Measurements from ENCODE around the gene TTC8. TPM values are rescaled to one million over a fixed set of nuclear protein-coding genes. Genes with fewer than 3 reads are reported as not detected.
A peak's percentile ranks its signal among the peaks of the same experiment; 100 is the strongest.
"Not testable (repeated sequence)": the region's sequence is repeated elsewhere in the genome, so short reads cannot be mapped to it uniquely, and the experiment has no call there.

TTC8 gene
- polyA plus RNA-seq (2013, experiment 1 of 2; ENCODE audit: insufficient read length): 11.0 TPM
- 12.0 TPM for polyA plus RNA-seq (2013, experiment 2 of 2; ENCODE audit: insufficient read length)

DNA sequence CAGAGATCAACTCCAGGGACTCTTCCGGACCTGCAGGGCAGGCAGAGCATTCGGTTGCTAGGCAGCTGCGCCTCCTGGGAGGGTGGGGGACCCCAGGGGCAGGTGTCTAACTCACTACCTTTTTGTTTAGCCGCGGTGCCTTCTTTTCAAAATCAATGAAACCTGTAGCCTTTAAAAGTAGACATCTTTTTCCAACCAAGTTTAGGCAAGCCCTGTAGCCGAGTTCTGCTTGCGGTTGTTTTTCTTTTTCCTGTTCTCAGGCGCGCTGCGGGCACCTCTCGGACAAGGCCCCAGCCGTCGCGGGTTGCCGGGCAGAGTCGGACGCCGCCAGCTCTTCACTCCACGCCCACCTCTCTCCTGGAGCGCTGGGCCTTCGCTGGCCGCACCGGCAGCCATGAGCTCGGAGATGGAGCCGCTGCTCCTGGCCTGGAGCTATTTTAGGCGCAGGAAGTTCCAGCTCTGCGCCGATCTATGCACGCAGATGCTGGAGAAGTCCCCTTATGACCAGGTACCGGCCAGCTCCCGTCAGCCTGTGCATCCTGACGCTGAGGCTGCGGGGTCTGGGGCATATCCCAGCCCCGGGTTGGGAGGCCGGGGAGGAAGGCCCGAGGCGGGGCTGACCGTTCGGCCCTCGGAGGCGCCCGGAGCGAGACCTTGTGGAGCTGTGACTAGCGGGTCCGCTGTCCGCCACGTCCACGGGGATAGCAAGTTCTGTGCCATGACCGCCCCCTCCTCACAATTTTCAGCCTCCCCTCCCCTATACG is at the start of gene TTC8:
TSS of gene TTC8 (plus strand) at position 338 of the 764 bp plus-strand sequence. CDS start at position 395, 57 bp downstream.
- peak; percentile 87 for DNase-seq

GRCh38 chr14:88775532-88775931 is 48.9 kb upstream of the TTC8 start:
- DNase-seq: no peak

DNA sequence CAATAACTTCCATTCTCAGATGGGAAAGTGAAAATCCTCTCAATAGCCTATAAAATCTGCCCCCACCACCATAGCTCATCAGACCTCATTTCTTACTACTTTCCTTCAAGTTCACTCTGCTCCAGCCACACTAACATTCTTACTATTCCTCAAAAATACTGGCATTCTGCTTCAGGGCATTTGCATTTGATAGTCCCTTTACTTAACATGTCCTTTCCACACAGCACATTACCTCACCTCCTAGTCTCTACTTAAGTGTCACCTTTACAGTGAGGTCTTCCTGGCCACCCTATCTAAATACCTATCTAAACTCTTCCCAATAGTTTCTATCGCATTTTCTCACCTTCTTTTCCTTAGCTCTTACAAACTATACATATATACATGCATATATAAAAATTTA is 38.5 kb upstream of the TTC8 start:
- no peak for DNase-seq

- no peak for DNase-seq
Measured at GRCh38 chr14:88786715-88787114, 37.7 kb upstream of the TTC8 start.

- not testable (repeated sequence) for DNase-seq
Measured at GRCh38 chr14:88789573-88789972, 34.9 kb upstream of the TTC8 start.

- DNase-seq: no peak
Measured at GRCh38 chr14:88790501-88791251, 33.8 kb upstream of the TTC8 start.

DNA sequence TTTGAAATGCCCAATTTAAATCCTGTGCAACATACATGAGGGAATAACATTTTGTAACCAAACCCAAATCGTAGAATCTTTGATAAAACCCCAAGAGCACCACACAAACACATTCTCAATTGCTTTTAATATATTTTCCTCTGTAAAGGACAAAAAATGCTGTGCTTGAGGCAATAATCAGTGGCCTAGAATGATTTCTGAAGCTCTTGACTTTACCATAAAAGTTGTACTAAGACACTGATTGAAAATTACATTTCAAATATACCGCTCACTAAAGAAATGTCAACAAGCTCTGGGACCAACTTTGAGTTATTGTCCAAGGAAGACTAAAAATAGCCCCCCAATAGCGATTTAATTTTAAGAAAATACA is 33.2 kb upstream of the TTC8 start:
- no peak for DNase-seq

DNA sequence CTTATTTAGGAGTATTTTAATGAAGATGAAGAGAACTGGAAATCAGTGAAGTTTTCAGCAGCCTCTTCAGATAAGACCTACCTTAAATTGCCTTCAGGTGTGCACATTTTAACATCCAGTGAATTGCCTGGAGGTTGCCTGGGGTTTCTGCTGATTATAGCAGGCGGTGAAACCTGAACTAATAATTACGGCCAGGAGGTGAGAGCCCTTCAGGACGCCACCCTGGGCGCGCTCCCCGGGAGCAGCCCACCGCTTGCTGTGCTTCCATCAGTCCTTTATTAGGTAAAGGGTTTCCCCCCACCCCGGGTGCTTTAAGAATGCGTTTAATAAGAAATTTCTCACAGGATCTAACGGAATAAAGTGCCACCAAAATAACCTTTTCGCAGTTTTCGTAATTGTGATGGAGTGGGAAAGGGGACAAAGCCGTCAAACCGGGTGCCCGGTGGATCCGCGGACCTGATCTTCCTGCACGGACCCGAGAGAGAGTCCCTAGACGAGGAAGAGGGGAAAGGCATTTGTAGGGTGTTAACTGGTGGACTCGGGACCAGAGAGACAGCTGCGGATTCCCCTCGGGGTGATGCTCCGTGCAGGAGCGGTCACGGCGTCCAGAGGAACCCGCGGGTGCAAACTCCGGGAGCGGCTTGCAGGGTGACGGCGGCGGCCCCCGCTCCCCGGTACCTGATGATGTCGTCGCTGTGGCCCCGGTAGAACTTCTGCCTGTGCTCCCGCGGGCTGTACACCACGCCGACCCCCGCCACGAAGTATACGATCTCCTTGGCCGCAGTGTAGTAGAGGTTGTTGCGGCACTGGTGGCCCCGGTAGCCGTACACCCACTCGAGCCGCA is 32.6 kb upstream of the TTC8 start:
- DNase-seq: no peak

DNA sequence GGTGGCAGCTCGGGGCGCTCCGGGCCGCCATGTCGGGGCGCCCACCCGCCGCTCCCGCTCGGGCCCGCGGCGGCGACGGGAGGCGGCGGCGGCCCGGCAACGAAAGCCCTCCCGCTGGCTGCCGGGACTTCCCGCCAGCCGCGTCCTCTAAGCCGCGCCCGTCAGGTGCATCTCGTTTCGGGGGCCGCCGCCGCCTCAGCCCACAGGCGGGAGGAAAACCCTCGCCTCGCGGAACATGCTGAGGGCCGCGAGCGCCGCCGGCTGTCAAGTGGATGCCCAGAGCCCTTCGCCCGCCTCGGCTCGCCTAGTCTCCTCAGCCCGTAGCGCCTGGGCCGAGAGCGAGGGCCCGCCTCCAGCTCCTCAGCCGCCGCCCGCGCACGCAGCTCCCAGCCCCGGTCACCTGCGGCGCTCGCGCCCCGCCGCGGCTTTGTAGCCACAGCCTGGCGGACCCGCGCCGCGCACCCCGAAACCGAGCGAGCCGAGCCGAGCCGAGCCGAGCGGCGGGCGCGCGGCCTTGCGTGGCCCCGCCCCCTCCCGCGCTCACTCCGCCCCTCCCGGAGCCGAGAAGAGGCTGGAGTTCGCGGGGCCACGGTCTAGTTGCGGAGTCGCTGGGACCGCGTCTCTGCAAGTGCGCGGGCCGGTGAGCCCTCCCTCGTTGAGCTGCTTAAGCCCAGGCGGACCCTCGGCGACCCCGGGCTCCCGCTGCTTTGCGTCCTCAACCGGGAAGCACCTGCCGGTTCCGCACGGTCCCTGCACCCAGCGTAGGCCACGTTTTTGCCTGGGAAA is 31.8 kb upstream of the TTC8 start, which contains the start of gene EML5:
TSS of gene EML5 (minus strand) at position 481 of the 786 bp plus-strand sequence. CDS start at position 31, 450 bp downstream.
- DNase-seq: peak; percentile 46

DNA sequence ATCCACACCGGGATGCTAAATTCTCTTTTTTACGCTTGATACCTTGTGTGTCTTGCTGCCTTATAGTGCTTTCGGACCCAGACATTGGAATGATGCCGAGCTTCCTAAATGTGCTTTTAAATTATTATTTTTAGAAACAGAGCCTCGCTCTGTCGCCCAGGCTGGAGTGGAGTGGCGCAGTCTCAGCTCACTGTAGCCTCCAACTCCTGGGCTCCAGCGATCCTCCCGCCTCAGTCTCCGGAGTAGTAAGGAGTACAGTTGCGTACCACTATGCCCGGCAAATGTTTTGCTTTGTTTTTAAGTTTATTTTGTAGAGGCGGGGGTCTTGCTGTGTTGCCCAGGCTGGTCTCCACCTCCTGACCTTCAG is 31.2 kb upstream of the TTC8 start:
- DNase-seq: no peak

- DNase-seq: no peak
Measured at GRCh38 chr14:88798156-88798555, 26.3 kb upstream of the TTC8 start.

DNA sequence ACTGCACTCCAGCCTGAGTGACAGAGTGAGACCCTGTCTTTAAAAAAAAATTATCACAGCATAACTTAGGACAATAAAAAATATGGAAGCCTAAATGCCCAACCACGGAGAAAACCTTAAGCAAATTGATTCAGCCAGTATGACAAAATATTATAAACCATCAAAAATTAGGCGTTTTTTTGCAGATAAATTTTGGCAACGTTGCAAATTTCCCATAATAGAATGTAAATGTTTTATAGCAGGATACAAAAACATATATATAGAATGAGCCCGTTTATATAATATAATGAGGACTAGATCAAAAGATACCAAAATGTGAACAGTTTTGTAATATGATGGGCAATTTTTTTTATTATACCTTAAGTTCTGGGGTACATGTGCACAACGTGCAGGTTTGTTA is 24.9 kb upstream of the TTC8 start:
- no peak for DNase-seq

DNA sequence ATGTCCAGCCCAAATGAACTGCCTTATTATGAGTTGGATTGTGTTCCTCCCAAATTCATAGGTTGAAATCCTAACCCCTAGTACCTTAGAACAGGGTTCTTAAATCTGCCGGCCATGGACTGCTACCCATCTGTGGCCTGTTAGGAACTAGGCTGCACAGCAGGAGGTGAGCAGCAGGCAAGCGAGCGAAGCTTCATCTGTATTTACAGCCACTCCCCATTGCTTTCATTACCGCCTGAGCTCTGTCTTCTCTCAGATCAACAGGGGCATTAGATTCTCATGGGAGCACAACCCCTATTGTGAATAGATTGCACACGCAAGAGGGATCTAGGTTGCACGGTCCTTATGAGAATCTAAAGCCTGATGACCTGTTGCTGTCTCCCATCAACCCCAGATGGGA is 21.9 kb upstream of the TTC8 start:
- DNase-seq: no peak

- DNase-seq: no peak
Measured at GRCh38 chr14:88804035-88804434, 20.4 kb upstream of the TTC8 start.

DNA sequence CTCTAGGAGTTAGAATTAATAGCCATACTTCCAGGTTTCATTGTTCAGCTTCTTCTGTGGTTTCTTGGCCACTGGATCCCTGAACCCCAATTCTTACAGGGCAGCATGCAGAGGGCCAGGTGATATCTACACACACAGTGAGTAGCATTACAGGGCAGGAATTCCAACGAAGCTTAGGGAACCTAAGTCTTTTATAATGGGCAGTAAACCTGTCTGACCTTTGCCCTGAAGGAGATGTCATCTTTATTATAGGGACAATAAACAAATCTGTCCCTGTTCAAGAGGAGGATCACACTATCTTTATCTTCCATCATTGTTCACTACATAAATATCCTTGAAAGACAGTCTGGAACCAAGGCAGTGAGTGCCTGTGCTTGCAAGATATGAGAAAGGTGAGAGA is 20.0 kb upstream of the TTC8 start:
- no peak for DNase-seq

GRCh38 chr14:88808359-88808758 is 16.1 kb upstream of the TTC8 start:
- DNase-seq: no peak

DNA sequence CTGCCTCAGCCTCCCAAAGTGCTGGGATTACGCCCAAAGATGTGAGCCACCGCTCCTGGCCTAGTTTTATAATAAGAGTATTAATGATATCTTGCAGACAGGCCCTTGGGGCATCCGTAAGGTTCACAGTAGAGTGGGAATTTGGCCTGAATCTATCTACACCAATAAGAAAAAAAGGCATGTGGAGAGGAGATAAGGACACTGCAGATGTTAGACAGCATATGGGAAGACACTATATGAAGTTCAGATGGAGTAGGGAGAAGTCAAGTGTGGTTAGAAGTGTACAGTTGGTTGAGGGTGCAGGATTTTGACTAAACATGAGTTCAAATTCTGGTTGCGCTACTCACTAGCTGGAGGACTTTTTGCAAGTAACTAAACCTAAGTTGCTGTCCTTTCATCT is 8.5 kb upstream of the TTC8 start:
- no peak for DNase-seq

DNA sequence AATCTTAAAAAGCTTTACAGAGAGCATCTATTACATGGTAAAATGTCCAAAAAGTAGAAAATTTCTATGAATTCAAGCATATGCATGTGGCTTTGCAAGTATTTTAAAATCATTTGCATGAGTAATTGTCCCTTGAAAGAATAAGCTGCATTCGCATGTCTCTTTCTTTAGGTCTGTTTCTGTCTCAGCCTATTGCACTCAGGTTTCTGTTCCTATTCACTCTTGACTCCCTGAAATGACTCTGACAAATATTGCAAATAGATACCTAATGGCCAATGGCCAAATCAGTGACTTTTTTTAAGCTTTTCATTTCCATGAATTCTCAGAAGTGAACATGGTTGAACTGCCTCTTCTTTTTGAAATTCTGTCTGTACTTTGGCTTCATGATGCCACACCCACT is 6.4 kb upstream of the TTC8 start:
- DNase-seq: no peak

DNA sequence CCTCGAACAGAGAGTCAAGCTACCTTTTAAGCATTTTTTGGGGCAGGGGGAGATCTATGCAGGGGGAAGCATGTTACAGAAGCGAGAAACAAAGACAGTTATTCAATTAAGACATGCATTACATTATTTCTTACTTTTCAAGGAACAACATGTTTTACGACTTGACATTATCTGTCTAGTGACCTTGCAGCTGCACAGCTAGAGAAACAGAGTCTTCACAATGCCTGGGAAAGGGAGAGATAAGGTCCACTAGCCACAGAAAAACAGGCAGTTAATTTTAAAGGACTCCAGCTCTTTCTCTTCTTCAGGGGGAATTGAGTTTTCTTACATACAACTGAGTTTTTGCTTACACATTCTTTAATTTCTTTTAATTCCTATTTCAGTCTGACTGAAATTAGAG is 4.8 kb upstream of the TTC8 start:
- DNase-seq: not testable (repeated sequence)

DNA sequence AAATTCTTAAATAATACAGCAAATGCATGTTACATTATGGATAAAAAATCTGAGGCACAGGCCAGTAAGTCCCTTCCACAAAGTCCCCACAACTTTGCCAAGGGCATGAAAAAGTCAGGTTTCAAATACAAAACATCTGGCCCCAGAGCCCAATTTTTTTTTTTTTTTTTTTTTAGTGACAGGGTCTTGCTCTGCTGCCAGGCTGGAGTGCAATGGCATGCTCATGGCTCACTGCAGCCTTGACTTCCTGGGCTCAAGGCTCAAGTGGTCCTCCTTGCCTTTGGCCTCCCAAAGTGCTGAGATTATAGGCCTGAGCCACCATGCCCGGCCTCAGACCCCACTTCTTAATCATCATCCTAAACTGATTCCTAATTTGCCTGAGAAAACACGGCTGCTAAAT is 3.1 kb upstream of the TTC8 start:
- DNase-seq: no peak

- DNase-seq: no peak
Measured at GRCh38 chr14:88821888-88822287, 2.6 kb upstream of the TTC8 start.

DNA sequence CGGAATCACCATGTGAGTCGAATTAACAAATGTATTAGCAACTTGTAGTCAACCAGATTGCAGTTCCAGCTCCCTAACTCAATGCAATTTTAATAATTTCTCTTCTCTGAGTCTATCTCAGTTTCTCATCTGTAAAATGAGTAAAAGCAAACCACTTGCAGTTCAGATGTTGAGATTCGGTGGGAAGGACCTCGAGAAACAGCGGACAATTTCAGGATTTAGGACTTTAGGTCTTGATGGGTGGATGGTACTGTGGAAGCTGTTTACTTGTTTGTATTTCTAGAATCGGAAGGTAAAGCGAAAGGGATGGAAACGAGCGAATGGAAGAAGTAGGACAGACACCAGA is 510 bp upstream of the TTC8 start:
- DNase-seq: no peak

Data from fibroblast of skin of back (primary cell).